PC-3 (cell line): ENCODE results near the gene TPT1. TPM values are rescaled to one million over a fixed set of nuclear protein-coding genes. Genes with fewer than 3 reads are reported as not detected.
"Not testable (repeated sequence)": the region's sequence is repeated elsewhere in the genome, so short reads cannot be mapped to it uniquely, and the experiment has no call there.

Experiments
- ATAC-seq: fragments of 200-7000 bp; cut with Tn5 transposase; 2 replicates; pipeline ENCODE4 v1.9.1; 2020; ENCODE audit warnings: mild to moderate bottlenecking, moderate library complexity
- BruUV-seq: library from RNA; stranded (reverse); fragments of 400-500 nt; replicated peaks from 2 replicates; lab custom pipeline; 2021; lab: Mats Ljungman, UMichigan
- CTCF ChIA-PET: fragments of 300-600 bp; sonication (Branson Sonifier 250); formaldehyde crosslinking; loops from one replicate; lab custom pipeline; 2022; ENCODE audit warnings: antibody characterized with exemption; lab: Charles Lee
- POLR2A ChIA-PET: fragments of 300-600 bp; sonication (Branson Sonifier 250); formaldehyde crosslinking; loops from one replicate; lab custom pipeline; 2022; ENCODE audit warnings: antibody characterized with exemption; ENCODE audit not compliant: unreplicated experiment; lab: Charles Lee
- DNase-seq: peaks from one replicate; pipeline ENCODE4 v3.0.0-alpha.2; 2015
- H2AFZ ChIP-seq: fragments of 300-600 bp; sonication (generic); 2 replicates; pipeline ENCODE4 v1.6.0; 2016; ENCODE audit warnings: antibody characterized with exemption, low read length
- H3F3A ChIP-seq: fragments of 300-600 bp; sonication (generic); one replicate; pipeline ENCODE4 v1.6.0; 2017; ENCODE audit warnings: antibody characterized with exemption, low read length, control low read depth, mild to moderate bottlenecking; ENCODE audit not compliant: unreplicated experiment
- H3K27ac ChIP-seq: fragments of 300-600 bp; sonication (generic); 2 replicates; pipeline ENCODE4 v1.5.1; 2016; ENCODE audit warnings: mild to moderate bottlenecking, low read length
- H3K27me3 ChIP-seq: fragments of 300-600 bp; sonication (generic); 2 replicates; pipeline ENCODE4 v1.6.1; 2016; ENCODE audit warnings: low read length, mixed read lengths
- H3K36me3 ChIP-seq: fragments of 300-600 bp; sonication (generic); 2 replicates; pipeline ENCODE4 v1.6.1; 2016; ENCODE audit warnings: low read depth, mixed run types, low read length, mixed read lengths
- H3K4me1 ChIP-seq: fragments of 300-600 bp; sonication (generic); 2 replicates; pipeline ENCODE4 v1.5.1; 2016; ENCODE audit warnings: low read length; ENCODE audit not compliant: insufficient read depth
- H3K4me2 ChIP-seq: fragments of 300-600 bp; sonication (generic); 2 replicates; pipeline ENCODE4 v1.6.0; 2016; ENCODE audit warnings: low read length
- H3K4me3 ChIP-seq: fragments of 300-600 bp; sonication (generic); 2 replicates; pipeline ENCODE4 v1.5.1; 2016; ENCODE audit warnings: mild to moderate bottlenecking, low read length, mixed read lengths
- H3K79me2 ChIP-seq: fragments of 300-600 bp; sonication (generic); 2 replicates; pipeline ENCODE4 v1.6.1; 2017; ENCODE audit warnings: low read length, mixed read lengths
- H3K9ac ChIP-seq: fragments of 300-600 bp; sonication (generic); 2 replicates; pipeline ENCODE4 v1.6.0; 2016; ENCODE audit warnings: mild to moderate bottlenecking, low read length
- H3K9me2 ChIP-seq: fragments of 300-600 bp; sonication (generic); replicated peaks from 2 replicates; pipeline ENCODE4 v1.6.1; 2016; ENCODE audit warnings: mixed run types, low read length, mixed read lengths
- H3K9me3 ChIP-seq: fragments of 300-600 bp; sonication (generic); 2 replicates; pipeline ENCODE4 v1.6.1; 2016; ENCODE audit warnings: low read length, mixed read lengths
- H4K20me1 ChIP-seq: fragments of 300-600 bp; sonication (generic); 2 replicates; pipeline ENCODE4 v1.6.1; 2016; ENCODE audit warnings: low read length, mixed read lengths
- EZH2 ChIP-seq: fragments of 300-600 bp; sonication (generic); IDR thresholded peaks from one replicate; pipeline ENCODE4 v1.6.1; 2017; ENCODE audit warnings: antibody characterized with exemption, mild to moderate bottlenecking, low read length; ENCODE audit not compliant: unreplicated experiment
- EZH2phosphoT487 ChIP-seq: fragments of 300-600 bp; sonication (generic); IDR thresholded peaks from 2 replicates; pipeline ENCODE4 v1.6.1; 2018; ENCODE audit warnings: mild to moderate bottlenecking, antibody characterized with exemption, low read length, borderline replicate concordance
- intact Hi-C: fragments of 100-400 bp; cut with micrococcal nuclease; formaldehyde crosslinking; loops from 2 replicates; pipeline ENCODE4 v1.9.0; 2023
- total RNA-seq: library from RNA; depleted of rRNA; stranded (reverse); fragments of >200 nt; gene quantifications from 2 replicates; pipeline ENCODE4 v1.2.3, GENCODE V29; 2014
- TF ChIP-seq, protein P1 (sequence below): fragments of 300-600 bp; sonication (generic); conservative IDR thresholded peaks from 2 replicates; pipeline ENCODE4 v1.5.1; 2017; ENCODE audit warnings: antibody characterized with exemption, low read depth, mild to moderate bottlenecking, low read length

TPT1 gene
- total RNA-seq, 1 experiment from 2014 or later: 982 TPM

DNA sequence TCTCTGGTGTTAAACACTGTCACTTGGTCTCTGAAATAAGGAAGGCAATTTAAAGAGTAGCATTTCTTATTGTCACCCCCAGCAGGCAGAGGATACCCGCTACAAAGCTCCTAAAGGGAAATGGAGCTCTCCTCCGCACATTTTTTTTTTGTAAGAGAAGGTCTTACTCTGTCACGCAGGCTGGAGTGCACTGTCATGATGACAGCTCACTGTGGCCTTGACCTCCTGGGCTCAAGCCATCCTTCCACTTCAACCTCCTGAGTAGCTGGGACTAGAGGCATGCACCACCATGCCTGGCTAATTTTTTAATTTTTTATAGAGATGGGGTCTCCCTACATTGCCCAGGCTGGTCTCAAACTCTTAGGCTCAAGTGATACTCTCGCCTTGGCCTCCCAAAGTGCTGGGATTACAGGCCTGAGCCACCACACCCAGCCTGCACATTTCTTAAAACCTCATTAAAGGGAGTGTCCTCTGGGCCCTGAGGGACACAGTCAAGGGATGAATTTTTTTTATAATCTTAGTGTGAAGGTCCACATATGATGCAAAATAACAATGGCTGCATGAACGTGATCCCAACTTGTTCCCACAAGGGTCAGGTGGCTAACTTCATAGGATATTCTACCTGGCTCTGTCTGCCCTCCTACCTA is 45.0 kb upstream of the TPT1 start:
- BruUV-seq: no TSS peak
- no peaks in the 10 kb centered on the region for H3K79me2 ChIP-seq
- no peaks in the 10 kb centered on the region for H3K9me2 ChIP-seq
- no peaks in the 10 kb centered on the region for H3K27me3 ChIP-seq
- ATAC-seq: no peak
- no peak overlapping the region for H3K4me2 ChIP-seq
- no peak overlapping the region for H3K27ac ChIP-seq
- no peaks in the 10 kb centered on the region for H3K36me3 ChIP-seq
- POLR2A ChIA-PET: no interaction called here
- H3K9me3 ChIP-seq: no peaks in the 10 kb centered on the region
- CTCF ChIA-PET: no interaction called here
- DNase-seq: no peak
- TF ChIP-seq, protein P1, sequence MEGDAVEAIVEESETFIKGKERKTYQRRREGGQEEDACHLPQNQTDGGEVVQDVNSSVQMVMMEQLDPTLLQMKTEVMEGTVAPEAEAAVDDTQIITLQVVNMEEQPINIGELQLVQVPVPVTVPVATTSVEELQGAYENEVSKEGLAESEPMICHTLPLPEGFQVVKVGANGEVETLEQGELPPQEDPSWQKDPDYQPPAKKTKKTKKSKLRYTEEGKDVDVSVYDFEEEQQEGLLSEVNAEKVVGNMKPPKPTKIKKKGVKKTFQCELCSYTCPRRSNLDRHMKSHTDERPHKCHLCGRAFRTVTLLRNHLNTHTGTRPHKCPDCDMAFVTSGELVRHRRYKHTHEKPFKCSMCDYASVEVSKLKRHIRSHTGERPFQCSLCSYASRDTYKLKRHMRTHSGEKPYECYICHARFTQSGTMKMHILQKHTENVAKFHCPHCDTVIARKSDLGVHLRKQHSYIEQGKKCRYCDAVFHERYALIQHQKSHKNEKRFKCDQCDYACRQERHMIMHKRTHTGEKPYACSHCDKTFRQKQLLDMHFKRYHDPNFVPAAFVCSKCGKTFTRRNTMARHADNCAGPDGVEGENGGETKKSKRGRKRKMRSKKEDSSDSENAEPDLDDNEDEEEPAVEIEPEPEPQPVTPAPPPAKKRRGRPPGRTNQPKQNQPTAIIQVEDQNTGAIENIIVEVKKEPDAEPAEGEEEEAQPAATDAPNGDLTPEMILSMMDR: no peak
- TF ChIP-seq EZH2phosphoT487 (no peak), EZH2 (no peak)
- H3F3A ChIP-seq: no peaks in the 10 kb centered on the region
- intact Hi-C loops: no loop called here
- H3K4me3 ChIP-seq: no peak overlapping the region
- H4K20me1 ChIP-seq: no peaks in the 10 kb centered on the region
- H3K4me1 ChIP-seq: no peaks in the 10 kb centered on the region
- no peak overlapping the region for H3K9ac ChIP-seq
- no peak overlapping the region for H2AFZ ChIP-seq

DNA sequence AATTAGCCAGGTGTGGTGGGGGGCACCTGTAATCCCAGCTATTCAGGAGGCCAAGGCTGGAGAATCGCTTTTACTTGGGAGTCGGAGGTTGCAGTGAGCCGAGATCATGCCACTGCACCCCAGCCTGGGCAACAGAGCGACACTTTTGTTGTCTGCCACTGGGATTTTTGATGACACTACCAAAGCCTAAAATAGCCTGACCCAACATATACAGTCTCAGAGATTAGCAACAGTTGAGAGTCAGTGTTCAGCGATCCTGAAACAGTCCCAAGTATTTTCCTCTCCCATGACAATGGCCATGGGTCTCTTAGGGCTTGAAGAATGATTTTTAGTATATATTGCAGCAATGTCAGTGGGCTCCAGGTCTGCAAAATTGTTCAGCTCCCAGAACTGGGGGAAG is 44.3 kb upstream of the TPT1 start:
- no peak overlapping the region for H3K27ac ChIP-seq
- no peaks in the 10 kb centered on the region for H3F3A ChIP-seq
- POLR2A ChIA-PET: no interaction called here
- no peak overlapping the region for H3K9ac ChIP-seq
- no peaks in the 10 kb centered on the region for H3K27me3 ChIP-seq
- no peaks in the 10 kb centered on the region for H3K36me3 ChIP-seq
- no peaks in the 10 kb centered on the region for H3K9me2 ChIP-seq
- H3K9me3 ChIP-seq: no peaks in the 10 kb centered on the region
- no peaks in the 10 kb centered on the region for H4K20me1 ChIP-seq
- CTCF ChIA-PET: no interaction called here
- H3K4me1 ChIP-seq: no peaks in the 10 kb centered on the region
- BruUV-seq: no TSS peak
- H2AFZ ChIP-seq: no peak overlapping the region
- DNase-seq: no peak
- no peak overlapping the region for H3K4me2 ChIP-seq
- H3K79me2 ChIP-seq: no peaks in the 10 kb centered on the region
- ATAC-seq: no peak
- H3K4me3 ChIP-seq: no peak overlapping the region
- TF ChIP-seq EZH2 (no peak), EZH2phosphoT487 (no peak)
- TF ChIP-seq, protein P1: no peak
- intact Hi-C loops: no loop called here

DNA sequence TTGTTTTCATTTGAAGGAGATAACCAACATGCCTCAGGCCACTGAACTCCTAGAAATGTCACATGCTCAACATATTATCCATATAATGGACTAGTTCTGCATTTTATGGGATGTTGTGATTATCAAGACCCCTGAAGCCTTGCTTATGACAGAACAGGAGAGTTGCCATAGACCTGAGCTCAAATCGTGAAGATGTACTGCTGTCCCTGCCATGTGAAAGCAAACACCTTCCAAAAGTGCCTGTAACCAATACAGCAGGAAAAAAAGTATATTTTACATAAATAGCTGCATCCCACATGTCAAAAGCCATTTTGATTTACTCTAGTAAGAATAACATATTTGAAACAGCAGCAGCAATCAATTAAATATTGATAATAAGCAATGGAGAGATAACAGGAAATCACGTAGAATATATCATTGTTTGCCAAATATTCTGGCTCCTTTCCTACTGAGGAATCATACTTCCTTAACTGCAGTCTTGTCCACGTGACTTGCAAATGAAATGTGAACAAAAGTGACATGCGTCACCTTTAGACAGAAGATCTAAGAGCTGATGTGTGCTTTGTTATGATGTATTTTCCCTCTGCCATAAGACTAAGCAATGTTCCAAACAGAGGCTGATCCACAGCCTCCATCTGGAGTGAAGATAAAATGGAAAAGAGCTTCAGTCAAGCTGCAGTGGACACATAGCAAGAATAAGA is 43.6 kb upstream of the TPT1 start:
- CTCF ChIA-PET: no interaction called here
- no TSS peak for BruUV-seq
- no peak for ATAC-seq
- DNase-seq: no peak
- intact Hi-C loops: no loop called here
- no peaks in the 10 kb centered on the region for H3K36me3 ChIP-seq
- H3K4me3 ChIP-seq: no peak overlapping the region
- H4K20me1 ChIP-seq: no peaks in the 10 kb centered on the region
- no peaks in the 10 kb centered on the region for H3F3A ChIP-seq
- H2AFZ ChIP-seq: no peak overlapping the region
- H3K9me3 ChIP-seq: no peaks in the 10 kb centered on the region
- no peak overlapping the region for H3K4me2 ChIP-seq
- TF ChIP-seq EZH2: no peak
- no peak for TF ChIP-seq EZH2phosphoT487
- TF ChIP-seq, protein P1: no peak
- no peak overlapping the region for H3K27ac ChIP-seq
- no peak overlapping the region for H3K9ac ChIP-seq
- no peaks in the 10 kb centered on the region for H3K27me3 ChIP-seq
- no peaks in the 10 kb centered on the region for H3K4me1 ChIP-seq
- H3K79me2 ChIP-seq: no peaks in the 10 kb centered on the region
- H3K9me2 ChIP-seq: no peaks in the 10 kb centered on the region
- POLR2A ChIA-PET: no interaction called here

DNA sequence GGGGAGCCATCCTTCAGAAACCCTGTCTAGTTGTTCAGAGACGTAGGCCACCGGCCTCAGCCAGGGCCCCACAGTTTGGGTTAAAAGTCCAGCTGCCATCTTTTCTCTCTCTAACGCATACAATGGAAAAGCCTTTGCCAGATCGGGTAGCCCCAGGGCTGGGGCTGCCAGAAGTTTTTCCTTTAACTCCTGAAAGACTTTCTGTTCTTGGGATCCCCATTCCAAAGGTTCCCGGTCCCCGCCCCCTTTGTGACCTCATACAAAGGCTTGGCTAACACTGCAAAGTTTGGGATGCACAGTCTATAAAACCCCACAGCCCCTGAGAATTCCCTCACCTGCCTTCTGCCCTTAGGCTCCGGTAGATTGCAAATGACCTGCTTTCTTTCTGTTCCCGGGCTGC is 41.8 kb upstream of the TPT1 start:
- H4K20me1 ChIP-seq, DNase-seq, H2AFZ ChIP-seq, BruUV-seq, H3K4me1 ChIP-seq, H3K27me3 ChIP-seq, H3K79me2 ChIP-seq, POLR2A ChIA-PET, CTCF ChIA-PET, H3K36me3 ChIP-seq, H3K9me2 ChIP-seq, H3F3A ChIP-seq, H3K4me3 ChIP-seq, H3K4me2 ChIP-seq, ATAC-seq, intact Hi-C loops, H3K9me3 ChIP-seq, H3K9ac ChIP-seq, H3K27ac ChIP-seq: not testable (repeated sequence)
